Endothelial cell of umbilical vein (primary cell): ENCODE results near the gene PCDHB6. TPM values are rescaled to one million over a fixed set of nuclear protein-coding genes. Genes with fewer than 3 reads are reported as not detected.

ENCODE experiments used
- BruUV-seq: library from RNA; stranded (reverse); fragments of 400-500 nt; replicated peaks from 2 replicates; lab custom pipeline; 2021; lab: Mats Ljungman, UMichigan
- CTCF ChIA-PET: fragments of 300-600, 350-600 bp; sonication (Branson Sonifier 250); formaldehyde crosslinking; loops from one replicate; lab custom pipeline; 2021; ENCODE audit warnings: antibody characterized with exemption, inconsistent platforms; lab: Charles Lee
- POLR2A ChIA-PET: fragments of 300-600, 350-600 bp; sonication (Branson Sonifier 250); formaldehyde crosslinking; loops from one replicate; lab custom pipeline; 2021; ENCODE audit warnings: antibody characterized with exemption, inconsistent platforms; lab: Charles Lee
- DNase-seq: peaks from one replicate; pipeline ENCODE4 v3.0.0-alpha.2; 2011; ENCODE audit warnings: low read depth, low spot score
- FAIRE-seq: peaks from 2 replicates; lab custom pipeline; 2011; peaks lifted over from hg19 to GRCh38; lab: Jason Lieb, UNC
- H2AFZ ChIP-seq: 2 replicates; pipeline ENCODE4 v1.6.0; 2012; ENCODE audit warnings: low read depth, low read length, control low read depth, inconsistent platforms
- H3K27ac ChIP-seq: 2 replicates; pipeline ENCODE4 v1.5.1; 2011; ENCODE audit warnings: low read depth, mild to moderate bottlenecking, control low read depth, low read length, moderate library complexity; ENCODE audit not compliant: insufficient read depth
- H3K27me3 ChIP-seq, 2 experiments: 2 replicates each; pipeline versions ENCODE4 v1.6.0 to v1.6.1; 2011; ENCODE audit warnings: low read length in 2 of 2, mixed read lengths in 1 of 2; ENCODE audit not compliant: control insufficient read depth in 2 of 2, insufficient read depth in 2 of 2
- H3K36me3 ChIP-seq, 2 experiments: 2 replicates in 1 of 2; 3 replicates in 1 of 2; pipeline ENCODE4 v1.5.1; 2011; ENCODE audit warnings: low read length in 2 of 2, mild to moderate bottlenecking in 1 of 2, moderate library complexity in 1 of 2; ENCODE audit not compliant: control insufficient read depth in 2 of 2, insufficient read depth in 2 of 2; ENCODE audit errors: extremely low read depth in 1 of 2
- H3K4me1 ChIP-seq: 3 replicates; pipeline ENCODE4 v1.5.1; 2011; ENCODE audit warnings: mild to moderate bottlenecking, low read length; ENCODE audit not compliant: control insufficient read depth, insufficient read depth; ENCODE audit errors: extremely low read depth
- H3K4me2 ChIP-seq: 2 replicates; pipeline ENCODE4 v1.6.1; 2011; ENCODE audit warnings: low read length, control low read depth, mixed read lengths; ENCODE audit not compliant: insufficient read depth
- H3K4me3 ChIP-seq, 3 experiments: fragments of 200-600 bp in 1 of 3; sonication (generic), shearing (Covaris generic) in 1 of 3; replicated peaks in 1 of 3; 2 replicates each; pipeline ENCODE4 v1.5.1; 2011 to 2016; ENCODE audit warnings: control low read depth in 3 of 3, low read length in 3 of 3, mild to moderate bottlenecking in 2 of 3, inconsistent platforms in 1 of 3, low read depth in 1 of 3, moderate library complexity in 1 of 3; ENCODE audit not compliant: insufficient read depth in 1 of 3
- H3K79me2 ChIP-seq: 2 replicates; pipeline ENCODE4 v1.6.0; 2012; ENCODE audit warnings: low read length, inconsistent platforms; ENCODE audit not compliant: control insufficient read depth, insufficient read depth
- H3K9ac ChIP-seq: replicated peaks from 2 replicates; pipeline ENCODE3; 2011; ENCODE audit warnings: low read length, control low read depth; ENCODE audit not compliant: insufficient read depth; ENCODE audit errors: extremely low read depth
- H3K9me1 ChIP-seq: replicated peaks from 3 replicates; pipeline ENCODE4 v1.6.0; 2011; ENCODE audit warnings: mild to moderate bottlenecking, low read length; ENCODE audit not compliant: control insufficient read depth, insufficient read depth; ENCODE audit errors: extremely low read depth
- H3K9me3 ChIP-seq: replicated peaks from 2 replicates; pipeline ENCODE4 v1.5.1; 2012; ENCODE audit warnings: low read length, inconsistent platforms; ENCODE audit not compliant: control insufficient read depth, insufficient read depth
- H4K20me1 ChIP-seq: replicated peaks from 2 replicates; pipeline ENCODE3; 2011; ENCODE audit warnings: mild to moderate bottlenecking, low read length; ENCODE audit not compliant: control insufficient read depth, insufficient read depth; ENCODE audit errors: extremely low read depth
- CTCF ChIP-seq, 2 donors: IDR thresholded peaks; 1 replicate in 1 of 2; 2 replicates in 1 of 2; pipeline ENCODE4 v1.5.1; 2011; ENCODE audit warnings: low read length in 2 of 2, mild to moderate bottlenecking in 2 of 2, moderate library complexity in 2 of 2, control low read depth in 1 of 2, inconsistent platforms in 1 of 2, low read depth in 1 of 2; ENCODE audit not compliant: insufficient read depth in 1 of 2; ENCODE audit errors: extremely low read depth in 1 of 2
- EZH2 ChIP-seq: IDR thresholded peaks from 2 replicates; pipeline ENCODE4 v1.6.1; 2012; ENCODE audit warnings: borderline replicate concordance, low read depth, mild to moderate bottlenecking, moderate library complexity, low read length, inconsistent platforms; ENCODE audit not compliant: severe bottlenecking
- FOS ChIP-seq: IDR thresholded peaks from 2 replicates; pipeline ENCODE4 v1.6.1; 2011; ENCODE audit warnings: mild to moderate bottlenecking, low read length, moderate library complexity, borderline replicate concordance; ENCODE audit not compliant: insufficient read depth
- GATA2 ChIP-seq: IDR thresholded peaks from 2 replicates; pipeline ENCODE4 v1.7.0; 2011; ENCODE audit warnings: low read depth, mild to moderate bottlenecking, moderate library complexity, mixed read lengths, low read length; ENCODE audit not compliant: insufficient read length, insufficient read depth
- JUN ChIP-seq: IDR thresholded peaks from 2 replicates; pipeline ENCODE4 v1.6.1; 2011; ENCODE audit warnings: borderline replicate concordance, low read depth; ENCODE audit not compliant: insufficient read length, insufficient read depth
- MAX ChIP-seq: IDR thresholded peaks from 2 replicates; pipeline ENCODE4 v1.6.1; 2011; ENCODE audit not compliant: insufficient read depth, insufficient read length
- MYC ChIP-seq: IDR thresholded peaks from one replicate; pipeline ENCODE4 v1.6.1; 2011; ENCODE audit warnings: mild to moderate bottlenecking, low read depth, low read length
- POLR2A ChIP-seq: IDR thresholded peaks from 2 replicates; pipeline ENCODE4 v1.6.1; 2012; ENCODE audit warnings: low read depth, mild to moderate bottlenecking, control low read depth, low read length
- POLR2AphosphoS5 ChIP-seq: IDR thresholded peaks from 2 replicates; pipeline ENCODE4 v1.6.1; 2012; ENCODE audit warnings: low read depth, mild to moderate bottlenecking, control low read depth, low read length, moderate library complexity; ENCODE audit not compliant: insufficient read depth
- dilution Hi-C: fragments of 300-500 bp; cut with MboI; formaldehyde crosslinking; loops from one replicate; pipeline ENCODE4 v1.15.0; 2019; ENCODE audit warnings: low sequenced_read_pairs; ENCODE audit not compliant: extremely low pct_ligation_motif_present
- intact Hi-C: fragments of 100-400 bp; cut with micrococcal nuclease; formaldehyde crosslinking; loops from one replicate; pipeline ENCODE4 v1.10.0; 2022
- polyA plus RNA-seq, 4 experiments: library from polyadenylated mRNA; depleted of rRNA in 3 of 4; stranded (reverse) in 3 of 4; unstranded in 1 of 4; fragments of >200 nt; gene quantifications; 2 replicates each; pipeline versions ENCODE4 v1.2.1 to v1.2.3, GENCODE V29; 2011 to 2012; ENCODE audit warnings: missing spikeins in 1 of 4
- total RNA-seq: library from RNA; stranded (reverse); gene quantifications from 2 replicates; pipeline ENCODE4 v1.2.3, GENCODE V29; 2021

The PCDHB6 gene
- total and polyA plus RNA-seq, 2 donors (not counting 3 experiments of a cell fraction or from before 2014, with no cell fraction given), result 0.04 TPM; not detected in 1

DNA sequence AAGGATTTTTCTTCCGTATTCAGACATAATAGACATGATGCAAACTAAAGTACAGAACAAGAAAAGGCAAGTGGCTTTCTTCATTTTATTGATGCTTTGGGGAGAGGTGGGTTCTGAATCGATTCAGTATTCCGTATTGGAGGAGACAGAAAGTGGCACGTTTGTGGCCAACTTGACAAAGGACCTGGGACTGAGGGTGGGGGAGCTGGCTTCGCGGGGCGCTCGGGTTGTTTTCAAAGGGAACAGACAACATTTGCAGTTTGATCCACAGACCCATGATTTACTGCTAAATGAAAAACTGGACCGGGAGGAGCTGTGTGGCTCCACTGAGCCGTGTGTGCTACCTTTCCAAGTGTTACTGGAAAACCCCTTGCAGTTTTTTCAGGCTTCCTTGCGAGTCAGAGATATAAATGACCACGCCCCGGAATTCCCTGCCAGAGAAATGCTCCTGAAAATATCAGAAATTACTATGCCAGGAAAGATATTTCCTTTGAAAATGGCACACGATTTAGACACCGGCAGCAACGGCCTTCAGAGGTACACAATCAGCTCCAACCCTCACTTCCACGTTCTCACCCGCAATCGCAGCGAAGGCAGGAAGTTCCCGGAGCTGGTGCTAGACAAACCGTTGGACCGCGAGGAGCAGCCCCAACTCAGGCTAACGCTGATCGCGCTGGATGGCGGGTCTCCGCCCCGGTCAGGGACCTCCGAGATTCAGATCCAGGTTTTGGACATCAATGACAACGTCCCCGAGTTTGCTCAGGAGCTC is 551 bp downstream of the PCDHB6 start:
- ChIA-PET POLR2A (no interaction called here), CTCF (no interaction called here)
- H3K27me3 ChIP-seq, result no peaks in the 10 kb centered on the region
- no peaks in the 10 kb centered on the region for H4K20me1 ChIP-seq
- H3K4me2 ChIP-seq, result no peak overlapping the region
- H3K9ac ChIP-seq, result no peak overlapping the region
- no peak for DNase-seq
- no peaks in the 10 kb centered on the region for H3K9me3 ChIP-seq
- H3K79me2 ChIP-seq, result no peaks in the 10 kb centered on the region
- no peaks in the 10 kb centered on the region for H3K4me1 ChIP-seq
- H3K27ac ChIP-seq, result no peak overlapping the region
- TF ChIP-seq POLR2AphosphoS5 (no peak), EZH2 (no peak), MYC (no peak), CTCF (IDR thresholded peaks at IDR 0.05; ENCODE audit: extremely low read depth in 1 of 2, insufficient read depth in 1 of 2, low read depth in 1 of 2, low read length in 2 of 2) (no peak), JUN (no peak), MAX (no peak), POLR2A (no peak), FOS (no peak), GATA2 (no peak)
- no peaks in the 10 kb centered on the region for H3K9me1 ChIP-seq
- FAIRE-seq, result no peak
- BruUV-seq, result no TSS peak
- H2AFZ ChIP-seq, result no peak overlapping the region
- intact Hi-C loops, result no loop called here
- no peak overlapping the region for H3K4me3 ChIP-seq
- H3K36me3 ChIP-seq, result no peaks in the 10 kb centered on the region
- dilution Hi-C loops, result no loop called here
